ENCODE results near the gene AP1S3.

Gene AP1S3

DNA sequence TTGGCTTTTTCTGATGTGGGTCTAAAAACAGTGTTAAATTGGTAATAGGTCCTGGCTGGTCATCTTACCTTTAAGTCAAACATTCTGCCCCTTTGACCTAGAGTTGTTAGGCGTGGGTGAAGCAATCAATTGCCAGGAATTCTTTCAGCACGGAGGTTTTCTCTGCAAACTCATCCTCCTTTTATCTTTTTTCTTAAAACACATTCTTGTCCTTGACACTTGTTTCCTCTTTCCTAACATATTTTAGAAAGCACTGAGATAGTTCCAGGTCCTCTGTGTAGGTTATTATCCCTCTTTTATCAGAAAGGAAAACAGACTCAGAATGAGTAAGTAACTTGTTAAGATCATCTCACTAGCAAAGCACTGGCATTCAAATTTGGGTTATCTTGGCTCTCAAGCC is 18.6 kb upstream of the AP1S3 start:
- TF ChIP-seq OSR1 (CRISPR knock-in tag; IDR thresholded peaks at IDR 0.05) = no peak
- no peak for TF ChIP-seq ESRRG (CRISPR knock-in tag; IDR thresholded peaks at IDR 0.05)
- no peak for ATAC-seq

DNA sequence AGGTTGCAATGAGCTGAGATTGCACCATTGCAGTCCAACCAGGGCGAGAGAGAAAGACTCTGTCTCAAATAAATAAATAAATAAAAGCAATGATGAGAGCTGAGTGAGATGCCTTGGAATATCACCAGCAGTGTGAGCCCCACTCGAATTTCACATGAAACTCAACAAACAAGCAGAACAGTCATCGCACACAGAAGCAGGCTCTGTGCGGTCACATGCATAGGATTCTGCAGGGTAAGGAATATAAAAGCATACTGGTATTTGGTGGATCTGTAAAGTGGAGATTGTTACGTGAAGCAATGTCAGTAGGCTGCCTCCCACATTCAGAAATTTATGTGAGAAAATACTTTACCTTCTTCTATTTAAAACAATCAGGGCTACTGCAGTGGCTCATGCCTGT is 18.0 kb upstream of the AP1S3 start:
- TF ChIP-seq ZC3H10 (CRISPR knock-in tag; IDR thresholded peaks at IDR 0.05) (no peak), SNAI2 (CRISPR knock-in tag; IDR thresholded peaks at IDR 0.05) (no peak), ESRRG (CRISPR knock-in tag; IDR thresholded peaks at IDR 0.05) (no peak), ARNTL (CRISPR knock-in tag; IDR thresholded peaks at IDR 0.05; ENCODE audit: borderline replicate concordance, low read depth) (no peak), CSDC2 (CRISPR knock-in tag; IDR thresholded peaks at IDR 0.05) (no peak), ZNF565 (CRISPR knock-in tag; conservative IDR thresholded peaks at IDR 0.05; ENCODE audit: low read depth) (no peak), PPARA (CRISPR knock-in tag; IDR thresholded peaks at IDR 0.05; ENCODE audit: borderline replicate concordance) (no peak), ZFP3 (CRISPR knock-in tag; IDR thresholded peaks at IDR 0.05) (no peak), OSR1 (CRISPR knock-in tag; IDR thresholded peaks at IDR 0.05) (no peak), ZNF8 (CRISPR knock-in tag; IDR thresholded peaks at IDR 0.05) (no peak), TOX (CRISPR knock-in tag; IDR thresholded peaks at IDR 0.05; ENCODE audit: borderline replicate concordance) (no peak), ZFP30 (CRISPR knock-in tag; IDR thresholded peaks at IDR 0.05) (no peak), ISL1 (CRISPR knock-in tag; IDR thresholded peaks at IDR 0.05) (no peak), BACH2 (CRISPR knock-in tag; IDR thresholded peaks at IDR 0.05; ENCODE audit: borderline replicate concordance) (no peak)
- TF ChIP-seq, protein P1, sequence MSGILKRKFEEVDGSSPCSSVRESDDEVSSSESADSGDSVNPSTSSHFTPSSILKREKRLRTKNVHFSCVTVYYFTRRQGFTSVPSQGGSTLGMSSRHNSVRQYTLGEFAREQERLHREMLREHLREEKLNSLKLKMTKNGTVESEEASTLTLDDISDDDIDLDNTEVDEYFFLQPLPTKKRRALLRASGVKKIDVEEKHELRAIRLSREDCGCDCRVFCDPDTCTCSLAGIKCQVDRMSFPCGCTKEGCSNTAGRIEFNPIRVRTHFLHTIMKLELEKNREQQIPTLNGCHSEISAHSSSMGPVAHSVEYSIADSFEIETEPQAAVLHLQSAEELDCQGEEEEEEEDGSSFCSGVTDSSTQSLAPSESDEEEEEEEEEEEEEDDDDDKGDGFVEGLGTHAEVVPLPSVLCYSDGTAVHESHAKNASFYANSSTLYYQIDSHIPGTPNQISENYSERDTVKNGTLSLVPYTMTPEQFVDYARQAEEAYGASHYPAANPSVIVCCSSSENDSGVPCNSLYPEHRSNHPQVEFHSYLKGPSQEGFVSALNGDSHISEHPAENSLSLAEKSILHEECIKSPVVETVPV (CRISPR knock-in tag; IDR thresholded peaks at IDR 0.05) = no peak
- TF ChIP-seq, protein P2, sequence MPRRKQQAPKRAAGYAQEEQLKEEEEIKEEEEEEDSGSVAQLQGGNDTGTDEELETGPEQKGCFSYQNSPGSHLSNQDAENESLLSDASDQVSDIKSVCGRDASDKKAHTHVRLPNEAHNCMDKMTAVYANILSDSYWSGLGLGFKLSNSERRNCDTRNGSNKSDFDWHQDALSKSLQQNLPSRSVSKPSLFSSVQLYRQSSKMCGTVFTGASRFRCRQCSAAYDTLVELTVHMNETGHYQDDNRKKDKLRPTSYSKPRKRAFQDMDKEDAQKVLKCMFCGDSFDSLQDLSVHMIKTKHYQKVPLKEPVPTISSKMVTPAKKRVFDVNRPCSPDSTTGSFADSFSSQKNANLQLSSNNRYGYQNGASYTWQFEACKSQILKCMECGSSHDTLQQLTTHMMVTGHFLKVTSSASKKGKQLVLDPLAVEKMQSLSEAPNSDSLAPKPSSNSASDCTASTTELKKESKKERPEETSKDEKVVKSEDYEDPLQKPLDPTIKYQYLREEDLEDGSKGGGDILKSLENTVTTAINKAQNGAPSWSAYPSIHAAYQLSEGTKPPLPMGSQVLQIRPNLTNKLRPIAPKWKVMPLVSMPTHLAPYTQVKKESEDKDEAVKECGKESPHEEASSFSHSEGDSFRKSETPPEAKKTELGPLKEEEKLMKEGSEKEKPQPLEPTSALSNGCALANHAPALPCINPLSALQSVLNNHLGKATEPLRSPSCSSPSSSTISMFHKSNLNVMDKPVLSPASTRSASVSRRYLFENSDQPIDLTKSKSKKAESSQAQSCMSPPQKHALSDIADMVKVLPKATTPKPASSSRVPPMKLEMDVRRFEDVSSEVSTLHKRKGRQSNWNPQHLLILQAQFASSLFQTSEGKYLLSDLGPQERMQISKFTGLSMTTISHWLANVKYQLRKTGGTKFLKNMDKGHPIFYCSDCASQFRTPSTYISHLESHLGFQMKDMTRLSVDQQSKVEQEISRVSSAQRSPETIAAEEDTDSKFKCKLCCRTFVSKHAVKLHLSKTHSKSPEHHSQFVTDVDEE (CRISPR knock-in tag; IDR thresholded peaks at IDR 0.05) = no peak
- TF ChIP-seq, protein P3, sequence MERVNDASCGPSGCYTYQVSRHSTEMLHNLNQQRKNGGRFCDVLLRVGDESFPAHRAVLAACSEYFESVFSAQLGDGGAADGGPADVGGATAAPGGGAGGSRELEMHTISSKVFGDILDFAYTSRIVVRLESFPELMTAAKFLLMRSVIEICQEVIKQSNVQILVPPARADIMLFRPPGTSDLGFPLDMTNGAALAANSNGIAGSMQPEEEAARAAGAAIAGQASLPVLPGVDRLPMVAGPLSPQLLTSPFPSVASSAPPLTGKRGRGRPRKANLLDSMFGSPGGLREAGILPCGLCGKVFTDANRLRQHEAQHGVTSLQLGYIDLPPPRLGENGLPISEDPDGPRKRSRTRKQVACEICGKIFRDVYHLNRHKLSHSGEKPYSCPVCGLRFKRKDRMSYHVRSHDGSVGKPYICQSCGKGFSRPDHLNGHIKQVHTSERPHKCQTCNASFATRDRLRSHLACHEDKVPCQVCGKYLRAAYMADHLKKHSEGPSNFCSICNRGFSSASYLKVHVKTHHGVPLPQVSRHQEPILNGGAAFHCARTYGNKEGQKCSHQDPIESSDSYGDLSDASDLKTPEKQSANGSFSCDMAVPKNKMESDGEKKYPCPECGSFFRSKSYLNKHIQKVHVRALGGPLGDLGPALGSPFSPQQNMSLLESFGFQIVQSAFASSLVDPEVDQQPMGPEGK (CRISPR knock-in tag; IDR thresholded peaks at IDR 0.05; ENCODE audit: borderline replicate concordance) = no peak
- TF ChIP-seq, protein P4, sequence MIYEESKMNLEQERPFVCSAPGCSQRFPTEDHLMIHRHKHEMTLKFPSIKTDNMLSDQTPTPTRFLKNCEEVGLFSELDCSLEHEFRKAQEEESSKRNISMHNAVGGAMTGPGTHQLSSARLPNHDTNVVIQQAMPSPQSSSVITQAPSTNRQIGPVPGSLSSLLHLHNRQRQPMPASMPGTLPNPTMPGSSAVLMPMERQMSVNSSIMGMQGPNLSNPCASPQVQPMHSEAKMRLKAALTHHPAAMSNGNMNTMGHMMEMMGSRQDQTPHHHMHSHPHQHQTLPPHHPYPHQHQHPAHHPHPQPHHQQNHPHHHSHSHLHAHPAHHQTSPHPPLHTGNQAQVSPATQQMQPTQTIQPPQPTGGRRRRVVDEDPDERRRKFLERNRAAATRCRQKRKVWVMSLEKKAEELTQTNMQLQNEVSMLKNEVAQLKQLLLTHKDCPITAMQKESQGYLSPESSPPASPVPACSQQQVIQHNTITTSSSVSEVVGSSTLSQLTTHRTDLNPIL (CRISPR knock-in tag; IDR thresholded peaks at IDR 0.05; ENCODE audit: low read depth) = no peak
- ATAC-seq = no peak

DNA sequence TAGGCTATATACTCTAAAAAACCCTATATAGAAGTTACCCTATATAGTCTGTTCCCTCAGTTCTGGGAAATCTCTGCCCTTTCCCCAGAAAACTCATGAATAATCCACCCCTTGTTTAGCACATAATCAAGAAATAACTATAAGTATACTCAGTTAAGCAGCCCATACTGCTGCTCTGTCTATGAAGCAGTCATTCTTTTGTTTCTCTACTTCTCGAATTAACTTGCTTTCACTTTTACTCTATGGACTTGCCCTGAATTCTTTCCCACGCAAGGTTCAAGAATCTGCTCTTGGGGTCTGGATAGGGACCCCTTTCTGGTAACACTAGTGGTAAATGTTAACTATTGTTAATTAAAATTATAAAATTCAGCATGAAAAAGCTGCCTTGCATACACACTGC is 17.4 kb upstream of the AP1S3 start:
- TF ChIP-seq ESRRG (CRISPR knock-in tag; IDR thresholded peaks at IDR 0.05) (no peak), ZFP30 (CRISPR knock-in tag; IDR thresholded peaks at IDR 0.05) (no peak), CSDC2 (CRISPR knock-in tag; IDR thresholded peaks at IDR 0.05) (no peak), BACH2 (CRISPR knock-in tag; IDR thresholded peaks at IDR 0.05; ENCODE audit: borderline replicate concordance) (no peak), SNAI2 (CRISPR knock-in tag; IDR thresholded peaks at IDR 0.05) (no peak), GLIS3 (CRISPR knock-in tag; IDR thresholded peaks at IDR 0.05) (no peak), ISL1 (CRISPR knock-in tag; IDR thresholded peaks at IDR 0.05) (no peak), ZNF70 (CRISPR knock-in tag; IDR thresholded peaks at IDR 0.05) (no peak), OSR1 (CRISPR knock-in tag; IDR thresholded peaks at IDR 0.05) (no peak)
- TF ChIP-seq, protein P1 (CRISPR knock-in tag; IDR thresholded peaks at IDR 0.05) = no peak
- TF ChIP-seq, protein P4 (CRISPR knock-in tag; IDR thresholded peaks at IDR 0.05; ENCODE audit: low read depth) = no peak
- TF ChIP-seq, protein P3 (CRISPR knock-in tag; IDR thresholded peaks at IDR 0.05; ENCODE audit: borderline replicate concordance) = no peak
- TF ChIP-seq, protein P2 (CRISPR knock-in tag; IDR thresholded peaks at IDR 0.05) = no peak
- no peak for ATAC-seq

All from SK-N-SH treated with all-trans-retinoic acid at 6 μM for 48 hours (cell line).